IMR-90 (cell line): ENCODE measurements around the gene RIMS1. TPM values are rescaled to one million over a fixed set of nuclear protein-coding genes. Genes with fewer than 3 reads are reported as not detected.

Experiments used
- ATAC-seq: fragments of 200-7000 bp; cut with Tn5 transposase; 2 replicates; pipeline ENCODE4 v1.9.1; 2020; ENCODE audit warnings: low read depth, mild to moderate bottlenecking, moderate library complexity
- BruUV-seq: library from RNA; stranded (reverse); fragments of 400-500 nt; replicated peaks from 2 replicates; lab custom pipeline; 2021; lab: Mats Ljungman, UMichigan
- CTCF ChIA-PET: fragments of 300-600 bp; formaldehyde crosslinking; extraction: SDS; loops from one replicate; lab custom pipeline; 2021; ENCODE audit warnings: antibody characterized with exemption; lab: Yijun Ruan, JAX
- POLR2A ChIA-PET: fragments of 300-600 bp; sonication (Branson Sonifier 250); formaldehyde crosslinking; loops from one replicate; lab custom pipeline; 2022; ENCODE audit warnings: antibody characterized with exemption; ENCODE audit not compliant: unreplicated experiment; lab: Charles Lee
- DNase-seq: peaks from one replicate; pipeline ENCODE4 v3.0.0; 2013
- H2AFZ ChIP-seq: replicated peaks from 2 replicates; pipeline ENCODE3; 2013; ENCODE audit warnings: low read length, mild to moderate bottlenecking; ENCODE audit not compliant: poor library complexity
- H2AK5ac ChIP-seq: 2 replicates; pipeline ENCODE4 v1.6.1; 2013; ENCODE audit warnings: low read depth, low read length, inconsistent platforms
- H2AK9ac ChIP-seq: replicated peaks from 2 replicates; pipeline ENCODE3; 2013; ENCODE audit warnings: mild to moderate bottlenecking, low read depth, low read length, moderate library complexity; ENCODE audit not compliant: poor library complexity
- H2BK120ac ChIP-seq: 2 replicates; pipeline ENCODE4 v1.6.1; 2013; ENCODE audit warnings: low read depth, low read length, inconsistent platforms
- H2BK15ac ChIP-seq: 3 replicates; pipeline ENCODE4 v1.6.1; 2013; ENCODE audit warnings: low read depth, low read length, inconsistent platforms
- H2BK20ac ChIP-seq: 2 replicates; pipeline ENCODE4 v1.6.1; 2013; ENCODE audit warnings: low read depth, mild to moderate bottlenecking, inconsistent platforms, low read length, moderate library complexity
- H2BK5ac ChIP-seq: 2 replicates; pipeline ENCODE4 v1.6.1; 2013; ENCODE audit warnings: mild to moderate bottlenecking, low read depth, low read length, inconsistent platforms; ENCODE audit not compliant: poor library complexity, severe bottlenecking
- H3K14ac ChIP-seq: replicated peaks from 2 replicates; pipeline ENCODE4 v1.6.1; 2013; ENCODE audit warnings: low read depth, low read length, inconsistent platforms
- H3K18ac ChIP-seq: 2 replicates; pipeline ENCODE4 v1.6.1; 2013; ENCODE audit warnings: low read depth, low read length, control low read depth
- H3K23ac ChIP-seq: 2 replicates; pipeline ENCODE4 v1.6.1; 2013; ENCODE audit warnings: low read depth, low read length, inconsistent platforms
- H3K27ac ChIP-seq: 2 replicates; pipeline ENCODE4 v1.5.1; 2013; ENCODE audit warnings: mild to moderate bottlenecking, control low read depth, low read length; ENCODE audit not compliant: insufficient read depth
- H3K27me3 ChIP-seq: 2 replicates; pipeline ENCODE4 v1.6.1; 2013; ENCODE audit warnings: low read length; ENCODE audit not compliant: control insufficient read depth, insufficient read depth
- H3K36me3 ChIP-seq: 2 replicates; pipeline ENCODE4 v1.6.1; 2013; ENCODE audit warnings: low read length, mixed read lengths; ENCODE audit not compliant: control insufficient read depth, insufficient read depth
- H3K4ac ChIP-seq: 2 replicates; pipeline ENCODE4 v1.6.1; 2013; ENCODE audit warnings: low read depth, low read length, inconsistent platforms
- H3K4me1 ChIP-seq: 2 replicates; pipeline ENCODE4 v1.6.1; 2013; ENCODE audit warnings: low read length, mixed read lengths; ENCODE audit not compliant: control insufficient read depth, insufficient read depth
- H3K4me2 ChIP-seq: 2 replicates; pipeline ENCODE4 v1.6.1; 2013; ENCODE audit warnings: low read depth, mild to moderate bottlenecking, control low read depth, low read length, moderate library complexity
- H3K4me3 ChIP-seq: 2 replicates; pipeline ENCODE4 v1.5.1; 2013; ENCODE audit warnings: low read depth, mild to moderate bottlenecking, control low read depth, low read length, moderate library complexity; ENCODE audit not compliant: insufficient read depth
- H3K56ac ChIP-seq: 2 replicates; pipeline ENCODE4 v1.6.1; 2013; ENCODE audit warnings: low read length, inconsistent platforms; ENCODE audit not compliant: insufficient read depth; ENCODE audit errors: extremely low read depth
- H3K79me1 ChIP-seq, 2 experiments: 2 replicates each; pipeline ENCODE4 v1.6.1; 2013; ENCODE audit warnings: low read length in 2 of 2, inconsistent platforms in 1 of 2, low read depth in 1 of 2
- H3K9ac ChIP-seq: 2 replicates; pipeline ENCODE4 v1.6.1; 2013; ENCODE audit warnings: low read depth, low read length, control low read depth
- H3K9me1 ChIP-seq: 2 replicates; pipeline ENCODE4 v1.6.1; 2013; ENCODE audit warnings: low read length, inconsistent platforms; ENCODE audit not compliant: insufficient read depth
- H3K9me3 ChIP-seq: 2 replicates; pipeline ENCODE4 v1.6.1; 2013; ENCODE audit warnings: low read length; ENCODE audit not compliant: control insufficient read depth, insufficient read depth
- H4K20me1 ChIP-seq: 2 replicates; pipeline ENCODE4 v1.6.1; 2013; ENCODE audit warnings: low read length, inconsistent platforms; ENCODE audit not compliant: insufficient read depth
- H4K5ac ChIP-seq: 2 replicates; pipeline ENCODE4 v1.6.1; 2013; ENCODE audit warnings: mild to moderate bottlenecking, low read depth, low read length, control low read depth
- H4K8ac ChIP-seq, 2 experiments: 2 replicates each; pipeline ENCODE4 v1.6.1; 2013; ENCODE audit warnings: low read depth in 2 of 2, low read length in 2 of 2, control low read depth in 1 of 2, inconsistent platforms in 1 of 2
- H4K91ac ChIP-seq: 2 replicates; pipeline ENCODE4 v1.6.1; 2013; ENCODE audit warnings: low read depth, low read length, inconsistent platforms; ENCODE audit not compliant: insufficient read depth
- BHLHE40 ChIP-seq: fragments of 150-350 bp; IDR thresholded peaks from 2 replicates; pipeline ENCODE4 v1.6.1; 2016; ENCODE audit warnings: mild to moderate bottlenecking, low read depth, low read length
- CEBPB ChIP-seq: IDR thresholded peaks from 2 replicates; pipeline ENCODE4 v1.6.1; 2012; ENCODE audit warnings: low read depth, low read length, improper control_type of control experiment
- CHD1 ChIP-seq: IDR thresholded peaks from 2 replicates; pipeline ENCODE4 v1.6.1; 2012; ENCODE audit warnings: low read depth, low read length, improper control_type of control experiment
- FOS ChIP-seq: fragments of 150-350 bp; IDR thresholded peaks from 2 replicates; pipeline ENCODE4 v1.6.1; 2016; ENCODE audit warnings: low read depth, low read length
- MAFK ChIP-seq: IDR thresholded peaks from 2 replicates; pipeline ENCODE4 v1.6.1; 2012; ENCODE audit warnings: low read depth, low read length, improper control_type of control experiment
- MAZ ChIP-seq: IDR thresholded peaks from 2 replicates; pipeline ENCODE4 v1.6.1; 2012; ENCODE audit warnings: low read depth, mild to moderate bottlenecking, low read length, improper control_type of control experiment, moderate library complexity, borderline replicate concordance
- MXI1 ChIP-seq: IDR thresholded peaks from 2 replicates; pipeline ENCODE4 v1.6.1; 2012; ENCODE audit warnings: low read depth, mild to moderate bottlenecking, low read length, moderate library complexity, borderline replicate concordance
- POLR2A ChIP-seq: IDR thresholded peaks from 2 replicates; pipeline ENCODE4 v1.6.1; 2012; ENCODE audit warnings: mild to moderate bottlenecking, low read depth, low read length
- RCOR1 ChIP-seq: IDR thresholded peaks from 2 replicates; pipeline ENCODE4 v1.6.1; 2012; ENCODE audit warnings: mild to moderate bottlenecking, low read length, improper control_type of control experiment; ENCODE audit not compliant: insufficient replicate concordance
- SMC3 ChIP-seq: fragments of 150-350 bp; IDR thresholded peaks from 2 replicates; pipeline ENCODE4 v1.6.1; 2016; ENCODE audit warnings: low read depth, mild to moderate bottlenecking, antibody characterized with exemption, low read length, moderate library complexity
- dilution Hi-C: fragments of 300-500 bp; cut with HindIII; formaldehyde crosslinking; loops from one replicate; pipeline ENCODE4 v1.14.3; 2018; ENCODE audit warnings: low sequenced_read_pairs; ENCODE audit not compliant: unreplicated experiment
- in situ Hi-C: fragments of 300-500 bp; cut with MboI; formaldehyde crosslinking; loops from 3 replicates; pipeline ENCODE4 v1.14.3; 2019; ENCODE audit warnings: low sequenced_read_pairs, inconsistent platforms, mixed read lengths
- intact Hi-C: fragments of 100-400 bp; cut with micrococcal nuclease; formaldehyde crosslinking; loops from 2 replicates; pipeline ENCODE4 v1.10.0; 2022
- polyA plus RNA-seq, 3 experiments: library from polyadenylated mRNA; depleted of rRNA; stranded (reverse); fragments of >200 nt; gene quantifications; 2 replicates each; pipeline ENCODE4 v1.2.3, GENCODE V29; 2012; ENCODE audit warnings: low replicate concordance in 1 of 3
- total RNA-seq: library from RNA; depleted of rRNA; stranded (reverse); fragments of >200 nt; gene quantifications from 2 replicates; pipeline ENCODE4 v1.2.3, GENCODE V29; 2012
- TF ChIP-seq, protein P1 (sequence below): conservative IDR thresholded peaks from 2 replicates; pipeline ENCODE4 v1.5.1; 2012; ENCODE audit warnings: mild to moderate bottlenecking, low read depth, low read length, improper control_type of control experiment
- TF ChIP-seq, protein P2 (sequence below): fragments of 150-350 bp; IDR thresholded peaks from 2 replicates; pipeline ENCODE4 v1.6.1; 2017; ENCODE audit warnings: mild to moderate bottlenecking, antibody characterized with exemption, low read length, low read depth
- TF ChIP-seq, protein P3 (sequence below): fragments of 150-350 bp; IDR thresholded peaks from 2 replicates; pipeline ENCODE4 v1.6.1; 2016; ENCODE audit warnings: low read depth, mild to moderate bottlenecking, low read length, moderate library complexity, borderline replicate concordance

Gene RIMS1
- total and polyA plus RNA-seq, 2 of the 4 experiments (the other 2 are of a cell fraction) = 0.44 to 3.8 TPM

DNA sequence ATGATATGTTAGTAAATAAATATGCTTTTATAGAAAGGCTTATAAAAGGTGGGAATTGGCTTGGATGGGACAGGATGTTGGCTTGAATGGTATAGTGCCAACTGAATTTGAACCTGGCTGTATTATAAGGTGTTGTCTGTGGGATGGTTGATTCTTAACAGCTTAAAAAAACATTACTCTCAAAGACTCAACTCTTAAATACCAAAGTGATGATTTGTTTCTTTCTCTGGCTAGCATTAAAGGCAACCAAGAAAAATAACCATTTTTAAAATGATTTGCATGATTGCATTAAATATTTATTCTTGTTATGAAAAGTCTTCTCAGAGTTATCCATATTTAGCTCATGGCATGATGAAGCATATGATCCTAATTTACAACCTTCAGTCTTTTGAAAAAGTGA, 216.2 kb downstream of the RIMS1 start:
- no peak overlapping the region for H4K8ac ChIP-seq
- no peak overlapping the region for H3K9ac ChIP-seq
- H3K23ac ChIP-seq = no peak overlapping the region
- no peaks in the 10 kb centered on the region for H3K36me3 ChIP-seq
- H3K27ac ChIP-seq = no peak overlapping the region
- ChIA-PET POLR2A (no interaction called here), CTCF (no interaction called here)
- H2BK5ac ChIP-seq = no peak overlapping the region
- H3K56ac ChIP-seq = no peak overlapping the region
- no peaks in the 10 kb centered on the region for H3K4me1 ChIP-seq
- H2BK120ac ChIP-seq = no peak overlapping the region
- H3K4me2 ChIP-seq = no peak overlapping the region
- BruUV-seq = no TSS peak
- H4K20me1 ChIP-seq = no peaks in the 10 kb centered on the region
- H3K79me1 ChIP-seq = no peaks in the 10 kb centered on the region
- in situ Hi-C loops = no loop called here
- no peak overlapping the region for H4K5ac ChIP-seq
- H3K9me1 ChIP-seq = no peaks in the 10 kb centered on the region
- H2BK20ac ChIP-seq = no peak overlapping the region
- H3K4me3 ChIP-seq = no peak overlapping the region
- H3K27me3 ChIP-seq = no peaks in the 10 kb centered on the region
- no peak overlapping the region for H3K14ac ChIP-seq
- TF ChIP-seq FOS (no peak), MXI1 (no peak), BHLHE40 (no peak), CHD1 (no peak), POLR2A (no peak), MAFK (no peak), CEBPB (no peak), SMC3 (no peak), MAZ (no peak), RCOR1 (no peak)
- TF ChIP-seq, protein P1, sequence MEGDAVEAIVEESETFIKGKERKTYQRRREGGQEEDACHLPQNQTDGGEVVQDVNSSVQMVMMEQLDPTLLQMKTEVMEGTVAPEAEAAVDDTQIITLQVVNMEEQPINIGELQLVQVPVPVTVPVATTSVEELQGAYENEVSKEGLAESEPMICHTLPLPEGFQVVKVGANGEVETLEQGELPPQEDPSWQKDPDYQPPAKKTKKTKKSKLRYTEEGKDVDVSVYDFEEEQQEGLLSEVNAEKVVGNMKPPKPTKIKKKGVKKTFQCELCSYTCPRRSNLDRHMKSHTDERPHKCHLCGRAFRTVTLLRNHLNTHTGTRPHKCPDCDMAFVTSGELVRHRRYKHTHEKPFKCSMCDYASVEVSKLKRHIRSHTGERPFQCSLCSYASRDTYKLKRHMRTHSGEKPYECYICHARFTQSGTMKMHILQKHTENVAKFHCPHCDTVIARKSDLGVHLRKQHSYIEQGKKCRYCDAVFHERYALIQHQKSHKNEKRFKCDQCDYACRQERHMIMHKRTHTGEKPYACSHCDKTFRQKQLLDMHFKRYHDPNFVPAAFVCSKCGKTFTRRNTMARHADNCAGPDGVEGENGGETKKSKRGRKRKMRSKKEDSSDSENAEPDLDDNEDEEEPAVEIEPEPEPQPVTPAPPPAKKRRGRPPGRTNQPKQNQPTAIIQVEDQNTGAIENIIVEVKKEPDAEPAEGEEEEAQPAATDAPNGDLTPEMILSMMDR = no peak
- TF ChIP-seq, protein P2, sequence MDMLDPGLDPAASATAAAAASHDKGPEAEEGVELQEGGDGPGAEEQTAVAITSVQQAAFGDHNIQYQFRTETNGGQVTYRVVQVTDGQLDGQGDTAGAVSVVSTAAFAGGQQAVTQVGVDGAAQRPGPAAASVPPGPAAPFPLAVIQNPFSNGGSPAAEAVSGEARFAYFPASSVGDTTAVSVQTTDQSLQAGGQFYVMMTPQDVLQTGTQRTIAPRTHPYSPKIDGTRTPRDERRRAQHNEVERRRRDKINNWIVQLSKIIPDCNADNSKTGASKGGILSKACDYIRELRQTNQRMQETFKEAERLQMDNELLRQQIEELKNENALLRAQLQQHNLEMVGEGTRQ = no peak
- TF ChIP-seq, protein P3, sequence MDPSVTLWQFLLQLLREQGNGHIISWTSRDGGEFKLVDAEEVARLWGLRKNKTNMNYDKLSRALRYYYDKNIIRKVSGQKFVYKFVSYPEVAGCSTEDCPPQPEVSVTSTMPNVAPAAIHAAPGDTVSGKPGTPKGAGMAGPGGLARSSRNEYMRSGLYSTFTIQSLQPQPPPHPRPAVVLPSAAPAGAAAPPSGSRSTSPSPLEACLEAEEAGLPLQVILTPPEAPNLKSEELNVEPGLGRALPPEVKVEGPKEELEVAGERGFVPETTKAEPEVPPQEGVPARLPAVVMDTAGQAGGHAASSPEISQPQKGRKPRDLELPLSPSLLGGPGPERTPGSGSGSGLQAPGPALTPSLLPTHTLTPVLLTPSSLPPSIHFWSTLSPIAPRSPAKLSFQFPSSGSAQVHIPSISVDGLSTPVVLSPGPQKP = no peak
- intact Hi-C loops = no loop called here
- ATAC-seq = no peak; the same call in 1 of the 2 replicates
- no peak overlapping the region for H2AK5ac ChIP-seq
- H2BK15ac ChIP-seq = no peak overlapping the region
- H3K4ac ChIP-seq = no peak overlapping the region
- no peak overlapping the region for H3K18ac ChIP-seq
- H3K9me3 ChIP-seq = no peaks in the 10 kb centered on the region
- no peak overlapping the region for H4K91ac ChIP-seq
- dilution Hi-C loops = no loop called here
- H2AK9ac ChIP-seq = no peak overlapping the region
- DNase-seq = peak; percentile 1
- no peak overlapping the region for H2AFZ ChIP-seq
